Stomach (tissue), 9 donors: ENCODE data around the gene ACIN1. TPM values are rescaled to one million over a fixed set of nuclear protein-coding genes. Genes with fewer than 3 reads are reported as not detected.
A peak's percentile ranks its signal among the peaks of the same experiment; 100 is the strongest.

Experiments
- DNase-seq, 2 donors: peaks; one replicate each; pipeline versions ENCODE4 v3.0.0 to v3.0.0-alpha.2; 2013 to 2019
- H3K27ac ChIP-seq, 5 donors: fragments of 200-600 bp in 4 of 5; sonication (generic) in 4 of 5; one replicate each; pipeline ENCODE4 v1.5.1; 2013 to 2019; ENCODE audit warnings: mild to moderate bottlenecking in 1 of 5, moderate library complexity in 1 of 5
- H3K27me3 ChIP-seq, 3 donors: fragments of 200-600 bp; sonication (generic); one replicate each; pipeline ENCODE4 v1.5.1; 2017 to 2019; ENCODE audit warnings: mixed run types in 1 of 3
- H3K36me3 ChIP-seq, 4 donors: fragments of 200-600 bp; sonication (generic); 1 replicate in 3 of 4; 2 replicates in 1 of 4; pipeline ENCODE4 v1.5.1; 2016 to 2019
- H3K4me1 ChIP-seq, 4 donors: fragments of 200-600 bp; sonication (generic); one replicate each; pipeline ENCODE4 v1.5.1; 2016 to 2019
- H3K4me3 ChIP-seq, 4 donors: fragments of 200-600 bp; sonication (generic) in 3 of 4; one replicate each; pipeline ENCODE4 v1.5.1; 2016 to 2019; ENCODE audit warnings: mild to moderate bottlenecking in 1 of 4
- H3K9me3 ChIP-seq, 4 donors: fragments of 200-600 bp; sonication (generic); one replicate each; pipeline ENCODE4 v1.5.1; 2016 to 2019
- CTCF ChIP-seq, 7 experiments: fragments of 450-650 bp in 4 of 7; fragments of 200-600 bp in 3 of 7; sonication (generic) in 3 of 7; IDR thresholded peaks; one replicate each; pipeline ENCODE4 v1.5.1; 2016 to 2019; ENCODE audit warnings: antibody characterized with exemption in 7 of 7, control low read depth in 2 of 7, mild to moderate bottlenecking in 1 of 7
- EP300 ChIP-seq: sonication (generic); formaldehyde crosslinking; IDR thresholded peaks from one replicate; pipeline ENCODE4 v1.6.1; 2017; ENCODE audit warnings: antibody characterized with exemption
- POLR2A ChIP-seq, 4 donors: fragments of 450-650 bp; IDR thresholded peaks; one replicate each; pipeline ENCODE4 v1.6.1; 2016; ENCODE audit warnings: antibody characterized with exemption in 4 of 4, control low read depth in 2 of 4, mild to moderate bottlenecking in 1 of 4, moderate library complexity in 1 of 4
- POLR2AphosphoS5 ChIP-seq, 3 donors: sonication (generic); formaldehyde crosslinking; IDR thresholded peaks; one replicate each; pipeline ENCODE4 v1.6.1; 2016; ENCODE audit warnings: antibody characterized with exemption in 3 of 3
- WGBS, 5 donors: extraction: QIAGEN DNeasy Blood & Tissue Kit in 3 of 5; methylation state at CpG; one replicate each; pipeline versions ENCODE4 v1.1.5 to v1.1.7; 2013 to 2018; 5-methylcytosine and 5-hydroxymethylcytosine counted together
- intact Hi-C: fragments of 100-400 bp; cut with DNase I; formaldehyde crosslinking; loops from one replicate; pipeline ENCODE4 v1.15.1; 2023; ENCODE audit warnings: low total_unique reads
- polyA plus RNA-seq, 3 donors: library from polyadenylated mRNA; stranded (reverse); fragments of 200-250 nt; gene quantifications; one replicate each; pipeline ENCODE4 v1.2.3, GENCODE V29; 2013
- total RNA-seq, 5 donors: library from RNA; depleted of rRNA; stranded (reverse); fragments of >200 nt; gene quantifications; one replicate each; pipeline versions ENCODE4 v1.1.0 to v1.2.3, GENCODE V29; 2014 to 2016
- donor health status: healthy with polysubstance abuse.
- donor health status: Bipolar disorder and iron deficiency.
- donor health status: healthy.

ACIN1 gene
- total and polyA plus RNA-seq, 8 donors: 37.1 to 232 (median 117) TPM

- Histone ChIP-seq H3K9me3 (no peaks in the 10 kb centered on the region), H3K36me3 (peaks cover 39 to 67% (median 67%) of the 10 kb centered on the region in 4 donors), H3K27ac (no peak overlapping the region), H3K27me3 (no peaks in the 10 kb centered on the region), H3K4me1 (peaks cover 10 to 54% (median 36%) of the 10 kb centered on the region in 4 donors), H3K4me3 (no peak overlapping the region)
- no peak for DNase-seq
- no peak for TF ChIP-seq EP300
- WGBS, 5 donors: 78 to 88% (median 82%) methylated on average over 12 of the region's 12 CpGs
- intact Hi-C loops: no loop called here
Measured at GRCh38 chr14:23091294-23092225, 3.4 kb downstream of the ACIN1 start.

GRCh38 chr14:23090254-23090636, 4.7 kb downstream of the ACIN1 start:
- Histone ChIP-seq H3K9me3 (no peaks in the 10 kb centered on the region), H3K27ac (no peak overlapping the region), H3K4me1 (peaks cover 20 to 59% (median 46%) of the 10 kb centered on the region in 4 donors), H3K36me3 (peaks cover 51 to 80% (median 80%) of the 10 kb centered on the region in 4 donors), H3K4me3 (no peak overlapping the region), H3K27me3 (no peaks in the 10 kb centered on the region)
- intact Hi-C loops: no loop called here
- WGBS, 5 donors: 77 to 87% (median 83%) methylated on average over 4 of the region's 4 CpGs
- TF ChIP-seq POLR2AphosphoS5 (IDR thresholded peaks at IDR 0.05) (no peak), POLR2A (IDR thresholded peaks at IDR 0.05) (no peak), CTCF (IDR thresholded peaks at IDR 0.05) (no peak), EP300 (no peak)
- no peak for DNase-seq

- intact Hi-C loops: no loop called here
- no peak for TF ChIP-seq EP300
- no peak for TF ChIP-seq POLR2AphosphoS5 (IDR thresholded peaks at IDR 0.05)
- no peak for TF ChIP-seq CTCF (IDR thresholded peaks at IDR 0.05)
- no peak for TF ChIP-seq POLR2A (IDR thresholded peaks at IDR 0.05)
- no peak for DNase-seq
- Histone ChIP-seq H3K4me1 (peaks cover 20 to 65% (median 48%) of the 10 kb centered on the region in 4 donors), H3K9me3 (no peaks in the 10 kb centered on the region), H3K36me3 (peaks cover 54 to 86% (median 85%) of the 10 kb centered on the region in 4 donors), H3K4me3 (no peak overlapping the region), H3K27me3 (no peaks in the 10 kb centered on the region), H3K27ac (no peak overlapping the region)
- WGBS, 5 donors: 89 to 92% (median 91%) methylated on average over 12 of the region's 12 CpGs
Measured at GRCh38 chr14:23089498-23090253, 5.3 kb downstream of the ACIN1 start.

- Histone ChIP-seq H3K4me1 (peaks cover 12 to 39% (median 24%) of the 10 kb centered on the region in 4 donors), H3K36me3 (peaks cover 77 to 100% (median 100%) of the 10 kb centered on the region in 4 donors), H3K4me3 (no peak overlapping the region), H3K27ac (peak overlapping the region in 3 of 5 donors; percentile 13 to 46 (median 23)), H3K27me3 (no peaks in the 10 kb centered on the region), H3K9me3 (no peaks in the 10 kb centered on the region)
- intact Hi-C loops: no loop called here
- 71 to 89% (median 79%) methylated on average over 1 of the region's 1 CpG for WGBS, 5 donors
- DNase-seq: no peak
- TF ChIP-seq POLR2A (IDR thresholded peaks at IDR 0.05) (no peak), POLR2AphosphoS5 (IDR thresholded peaks at IDR 0.05) (no peak), CTCF (IDR thresholded peaks at IDR 0.05) (no peak), EP300 (no peak)
Measured at GRCh38 chr14:23086565-23086964, 8.4 kb downstream of the ACIN1 start.
